Midbrain (tissue), 1 donor: ENCODE measurements around the gene MASP1.

Source experiments
- DNase-seq: peaks from one replicate; lab custom pipeline; 2025; lab: John Stamatoyannopoulos, UW

The MASP1 gene

DNA sequence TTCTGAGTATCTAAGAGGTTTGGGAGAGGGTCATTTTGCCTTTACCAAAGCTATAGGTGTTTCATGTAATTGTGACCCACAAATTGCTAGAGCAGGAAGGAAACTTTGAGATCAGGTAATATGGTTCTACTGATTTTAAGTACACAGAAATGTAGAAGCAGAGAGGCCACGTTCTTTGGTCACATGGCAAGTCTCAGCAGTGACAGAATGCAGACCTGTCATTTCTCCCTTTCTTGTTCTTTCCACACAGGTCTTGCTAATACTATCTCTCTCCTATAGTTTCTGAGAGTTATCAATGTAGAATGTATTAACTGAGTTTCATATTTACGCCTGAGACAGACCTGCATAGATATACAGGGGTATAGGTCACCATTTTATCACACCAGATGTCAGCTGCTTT lies 105.2 kb downstream of the MASP1 start:
- no peak for DNase-seq

DNA sequence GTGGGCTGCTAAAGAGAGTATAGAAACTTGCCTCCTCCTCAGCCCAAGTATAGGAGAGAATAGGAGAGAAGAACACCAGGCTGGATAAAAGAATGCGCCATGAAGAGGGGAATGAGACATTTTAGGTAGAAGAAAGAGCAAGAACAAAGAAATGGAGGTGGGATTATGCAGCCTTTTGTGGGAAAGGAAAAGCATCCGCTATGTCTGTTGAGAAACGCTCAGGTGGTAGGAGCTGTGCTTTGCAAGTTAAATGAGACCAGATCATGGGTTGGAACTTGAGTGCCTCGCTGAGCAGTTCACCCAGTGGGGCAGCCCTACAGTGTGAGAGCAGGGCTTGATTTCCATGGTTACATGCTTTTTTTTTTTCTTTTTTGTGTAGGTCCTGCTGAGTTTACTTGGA lies 105.8 kb downstream of the MASP1 start:
- no peak for DNase-seq
